ENCODE results near the gene KCTD6. TPM values are rescaled to one million over a fixed set of nuclear protein-coding genes. Genes with fewer than 3 reads are reported as not detected.

KCTD6 gene
- total RNA-seq, 1 experiment from 2014 or later: 12.0 TPM

DNA sequence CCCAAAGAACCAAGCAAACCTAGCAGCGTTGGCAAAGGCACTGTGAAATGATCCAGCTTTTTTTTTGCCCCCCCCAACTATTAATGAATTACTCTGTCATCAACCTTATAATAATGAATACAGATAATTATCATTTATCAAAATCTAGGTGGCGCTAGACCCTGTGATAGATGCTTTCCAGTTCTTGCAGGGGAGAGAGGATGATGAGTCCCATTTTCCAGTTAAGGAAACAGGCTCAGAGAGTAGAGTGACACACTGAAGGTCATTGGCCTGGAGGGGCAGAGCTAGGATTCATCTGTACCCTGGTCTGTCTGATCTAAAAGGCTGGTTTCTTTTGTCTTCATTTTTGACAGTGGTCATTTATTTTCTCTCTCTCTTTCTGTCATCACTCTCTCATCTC, 40.1 kb downstream of the KCTD6 start (continued):
- TF ChIP-seq ZNF274 (IDR thresholded peaks at IDR 0.05; ENCODE audit: low read depth, low read length) (no peak), SIN3A (IDR thresholded peaks at IDR 0.05; ENCODE audit: low read depth) (no peak)

DNA sequence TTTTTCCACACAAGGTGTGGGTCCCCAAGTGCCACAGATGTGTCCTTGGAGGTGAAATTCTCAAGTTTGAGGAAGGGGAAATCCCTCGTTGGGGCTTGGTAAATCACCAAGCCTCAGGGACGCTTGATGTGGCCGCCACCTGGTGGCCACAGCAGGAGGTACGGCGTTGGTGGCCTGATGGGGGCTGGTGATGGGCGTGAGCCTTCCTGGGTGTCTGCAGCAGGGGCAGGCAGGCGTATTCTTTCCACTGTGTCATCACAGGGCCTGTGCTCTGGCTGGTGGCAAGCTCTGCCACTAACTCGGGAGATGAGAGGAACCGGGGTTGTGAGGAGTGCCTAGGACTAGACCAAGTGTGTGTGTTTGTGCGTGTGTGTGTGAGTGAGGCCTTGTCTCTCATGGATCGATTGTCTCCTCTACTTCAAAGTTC, 40.9 kb downstream of the KCTD6 start:
- intact Hi-C loops (cut with micrococcal nuclease): loop anchor here (1.0 to 2.0 kb wide), 5 partner anchors 70 to 346 kb away; no protein-coding TSS in a partner anchor
- CTCF ChIA-PET: interaction anchor here (1.1 kb wide), 1 partner anchor 41 kb away, joined by 3 read pairs; the partner anchor contains the start of gene KCTD6
- H3K9ac ChIP-seq (ENCODE audit: low read length): no peak overlapping the region
- no peaks in the 10 kb centered on the region for H4K20me1 ChIP-seq (ENCODE audit: insufficient read depth)
- no peak overlapping the region for H3K27ac ChIP-seq (ENCODE audit: low read depth, low read length)
- no peaks in the 10 kb centered on the region for H3K36me3 ChIP-seq (ENCODE audit: control insufficient read depth in 1 of 2, insufficient read depth in 2 of 2, low read length in 2 of 2)
- no peaks in the 10 kb centered on the region for H3K9me3 ChIP-seq (ENCODE audit: control insufficient read depth in 1 of 2, insufficient read depth in 1 of 2, low read depth in 1 of 2, low read length in 2 of 2)
- H3K9me2 ChIP-seq (ENCODE audit: insufficient read depth): no peaks in the 10 kb centered on the region
- POLR2A ChIA-PET: no interaction called here
- ATAC-seq: peak; percentile 91
- RAD21 ChIA-PET (ENCODE audit: low non-redundant PET in 1 of 2, low total read pairs in 2 of 2, uncharacterized antibody in 2 of 2, unreplicated experiment in 2 of 2): no interaction called here
- peaks cover 2 to 14% of the 10 kb centered on the region in 2 experiments; a peak in 2 of 4 replicates for H3K4me1 ChIP-seq (ENCODE audit: control insufficient read depth in 1 of 2, insufficient read depth in 2 of 2, low read length in 2 of 2)
- no peaks in the 10 kb centered on the region for H3K27me3 ChIP-seq (ENCODE audit: insufficient read depth, low read length)
- peak; percentile 69 for DNase-seq (ENCODE audit: low read depth, low spot score)
- BruUV-seq (replicated peaks): no TSS peak
- peak overlapping the region; percentile 63 for H3K4me2 ChIP-seq (ENCODE audit: low read length)
- H2AFZ ChIP-seq (ENCODE audit: low read depth, low read length, poor library complexity, severe bottlenecking): peak overlapping the region; percentile 99
- H3K4me3 ChIP-seq (replicated peaks in 1 of 2; ENCODE audit: low read depth in 1 of 2, low read length in 2 of 2): 0 out of 4 replicates have a peak overlapping the region, but pooled peaks of 1 of the 2 experiments have one; percentile 12
- H3K79me2 ChIP-seq (ENCODE audit: insufficient read depth, low read length): no peaks in the 10 kb centered on the region
- TF ChIP-seq TCF7L2 (IDR thresholded peaks at IDR 0.05; ENCODE audit: borderline replicate concordance, extremely low read depth, insufficient read depth, insufficient read length): peak; percentile 23
- TF ChIP-seq RAD21 (IDR thresholded peaks at IDR 0.05; ENCODE audit: low read depth): peak; percentile 95
- no peak for TF ChIP-seq CBX3 (IDR thresholded peaks at IDR 0.05; ENCODE audit: low read depth)
- TF ChIP-seq CTCF (IDR thresholded peaks at IDR 0.05 in 2 of 3, conservative IDR thresholded peaks at IDR 0.05 in 1 of 3; ENCODE audit: borderline replicate concordance in 1 of 3, insufficient read depth in 1 of 3, low read depth in 2 of 3, low read length in 2 of 3): peak; percentile 91 to 95 (median 94)
- no peak for TF ChIP-seq JUND (IDR thresholded peaks at IDR 0.05)
- TF ChIP-seq POLR2AphosphoS5 (IDR thresholded peaks at IDR 0.05; ENCODE audit: low read depth, low read length): peak; percentile 19; the same call in 1 of the 2 replicates
